ENCODE data around the gene KDM1B.
"Not testable (repeated sequence)": the region's sequence is repeated elsewhere in the genome, so short reads cannot be mapped to it uniquely, and the experiment has no call there.

The KDM1B gene

GRCh38 chr6:18151391-18151790 is 3.8 kb upstream of the KDM1B start:
- DNase-seq: not testable (repeated sequence)

- DNase-seq: no peak
Observed at GRCh38 chr6:18151801-18152200, 3.4 kb upstream of the KDM1B start.

GRCh38 chr6:18153311-18153703 is 1.9 kb upstream of the KDM1B start:
- DNase-seq: no peak

- DNase-seq: peak; percentile 98
Observed at GRCh38 chr6:18154507-18155149, 594 bp upstream of the KDM1B start, which contains the start of gene TPMT. Gene TPMT, minus strand, starts transcription at chr6:18155077. Its CDS starts 5,950 bp downstream, at chr6:18149127.

GRCh38 chr6:18155864-18156421 is 721 bp downstream of the KDM1B start:
- peak; percentile 89 for DNase-seq

- DNase-seq: no peak
Observed at GRCh38 chr6:18160911-18161310, 5.7 kb downstream of the KDM1B start.

- DNase-seq: no peak
Observed at GRCh38 chr6:18161431-18161830, 6.2 kb downstream of the KDM1B start.

- DNase-seq: no peak
Observed at GRCh38 chr6:18162401-18162800, 7.2 kb downstream of the KDM1B start.

GRCh38 chr6:18165751-18166150 is 10.5 kb downstream of the KDM1B start:
- no peak for DNase-seq

GRCh38 chr6:18166312-18167036 is 11.3 kb downstream of the KDM1B start:
- DNase-seq: no peak

- no peak for DNase-seq
Observed at GRCh38 chr6:18168264-18168663, 13.0 kb downstream of the KDM1B start.

- DNase-seq: no peak
Observed at GRCh38 chr6:18171871-18172270, 16.6 kb downstream of the KDM1B start.

GRCh38 chr6:18176198-18176597 is 21.0 kb downstream of the KDM1B start:
- not testable (repeated sequence) for DNase-seq

GRCh38 chr6:18177286-18177965 is 22.2 kb downstream of the KDM1B start:
- no peak for DNase-seq

GRCh38 chr6:18178960-18179615 is 23.9 kb downstream of the KDM1B start:
- no peak for DNase-seq

- no peak for DNase-seq
Observed at GRCh38 chr6:18179770-18180356, 24.6 kb downstream of the KDM1B start.

- no peak for DNase-seq
Observed at GRCh38 chr6:18182568-18182967, 27.3 kb downstream of the KDM1B start.

- no peak for DNase-seq
Observed at GRCh38 chr6:18183766-18184165, 28.5 kb downstream of the KDM1B start.

GRCh38 chr6:18185624-18186023 is 30.4 kb downstream of the KDM1B start:
- no peak for DNase-seq

GRCh38 chr6:18186033-18186432 is 30.8 kb downstream of the KDM1B start:
- no peak for DNase-seq

GRCh38 chr6:18186540-18187250 is 31.5 kb downstream of the KDM1B start:
- no peak for DNase-seq

- no peak for DNase-seq
Observed at GRCh38 chr6:18187701-18188100, 32.5 kb downstream of the KDM1B start.

Data from NCI-H146 (cell line).